B cell (primary cell): Measurements from ENCODE around the gene CCDC116. TPM values are rescaled to one million over a fixed set of nuclear protein-coding genes. Genes with fewer than 3 reads are reported as not detected.

Experiments
- ATAC-seq: fragments of 200-7000 bp; cut with Tn5 transposase; one replicate; pipeline ENCODE4 v1.10.0; 2021; ENCODE audit warnings: low read depth, mild to moderate bottlenecking, moderate number of reproducible peaks, moderate library complexity
- CTCF ChIA-PET: fragments of 350-600 bp; sonication (Branson Sonifier 250); formaldehyde crosslinking; loops from one replicate; lab custom pipeline; 2021; ENCODE audit warnings: antibody characterized with exemption, inconsistent platforms; lab: Charles Lee
- POLR2A ChIA-PET: fragments of 350-600 bp; sonication (Branson Sonifier 250); formaldehyde crosslinking; loops from one replicate; lab custom pipeline; 2021; ENCODE audit warnings: antibody characterized with exemption; lab: Charles Lee
- DNase-seq: peaks from one replicate; pipeline ENCODE4 v3.0.0; 2013
- H2AFZ ChIP-seq: 2 replicates; pipeline ENCODE4 v1.6.1; 2012; ENCODE audit warnings: mild to moderate bottlenecking, low read depth, low read length; ENCODE audit not compliant: insufficient read depth, poor library complexity, severe bottlenecking
- H3K27ac ChIP-seq, 2 donors: 1 replicate in 1 of 2; 2 replicates in 1 of 2; pipeline ENCODE4 v1.5.1; 2012 to 2013; ENCODE audit warnings: low read length in 2 of 2, mild to moderate bottlenecking in 2 of 2, moderate library complexity in 1 of 2
- H3K27me3 ChIP-seq, 4 experiments: fragments of 200-600 bp in 1 of 4; sonication (generic) in 1 of 4; replicated peaks in 1 of 4; 1 replicate in 2 of 4; 2 replicates in 2 of 4; pipeline versions ENCODE4 v1.6.1 to v1.7.0; 2013 to 2016; ENCODE audit warnings: low read length in 3 of 4, mild to moderate bottlenecking in 2 of 4, mixed read lengths in 1 of 4, moderate library complexity in 1 of 4; ENCODE audit not compliant: insufficient read depth in 4 of 4, control insufficient read depth in 3 of 4; ENCODE audit errors: control extremely low read depth in 1 of 4
- H3K36me3 ChIP-seq, 2 experiments: replicated peaks in 1 of 2; 1 replicate in 1 of 2; 2 replicates in 1 of 2; pipeline versions ENCODE4 v1.6.1 to v1.7.1; 2013; ENCODE audit warnings: low read length in 1 of 2; ENCODE audit not compliant: insufficient read depth in 2 of 2, control insufficient read depth in 1 of 2; ENCODE audit errors: control extremely low read depth in 1 of 2, extremely low read depth in 1 of 2
- H3K4me1 ChIP-seq, 2 donors: fragments of 200-600 bp in 1 of 2; sonication (generic) in 1 of 2; 1 replicate in 1 of 2; 2 replicates in 1 of 2; pipeline versions ENCODE4 v1.5.1 to v1.6.1; 2013 to 2017; ENCODE audit warnings: low read length in 2 of 2; ENCODE audit not compliant: control insufficient read depth in 2 of 2, insufficient read depth in 2 of 2
- H3K4me2 ChIP-seq: replicated peaks from 2 replicates; pipeline ENCODE3; 2012; ENCODE audit warnings: mild to moderate bottlenecking, low read depth, low read length; ENCODE audit not compliant: poor library complexity, severe bottlenecking
- H3K4me3 ChIP-seq, 5 experiments: fragments of 200-600 bp in 1 of 5; sonication (generic) in 1 of 5; 1 replicate in 3 of 5; 2 replicates in 2 of 5; pipeline versions ENCODE4 v1.5.1 to v1.7.0; 2011 to 2016; ENCODE audit warnings: low read length in 4 of 5, mild to moderate bottlenecking in 4 of 5, low read depth in 2 of 5, control low read depth in 1 of 5, moderate library complexity in 1 of 5; ENCODE audit not compliant: insufficient read depth in 1 of 5; ENCODE audit errors: control extremely low read depth in 1 of 5, extremely low read depth in 1 of 5
- H3K79me2 ChIP-seq: fragments of 200-600 bp; sonication (generic); one replicate; pipeline ENCODE4 v1.6.0; 2016; ENCODE audit warnings: low read length; ENCODE audit not compliant: control insufficient read depth, insufficient read depth
- H3K9ac ChIP-seq: fragments of 200-600 bp; sonication (generic); 2 replicates; pipeline ENCODE4 v1.6.1; 2017; ENCODE audit warnings: mild to moderate bottlenecking, low read length, moderate library complexity
- H3K9me3 ChIP-seq, 3 donors: one replicate each; pipeline versions ENCODE4 v1.6.1 to v1.7.1; 2013; ENCODE audit warnings: low read length in 2 of 3; ENCODE audit not compliant: control insufficient read depth in 2 of 3, insufficient read depth in 1 of 3; ENCODE audit errors: control extremely low read depth in 1 of 3
- H4K20me1 ChIP-seq: 2 replicates; pipeline ENCODE4 v1.6.0; 2012; ENCODE audit warnings: mild to moderate bottlenecking, low read length; ENCODE audit not compliant: insufficient read depth, control insufficient read depth, poor library complexity, severe bottlenecking
- H3K27ac Mint-ChIP-seq: one replicate; pipeline ENCODE4 v1.8.0; 2021; ENCODE audit warnings: mixed read lengths
- H3K27me3 Mint-ChIP-seq: one replicate; pipeline ENCODE4 v1.8.0; 2021; ENCODE audit warnings: mixed read lengths
- H3K4me1 Mint-ChIP-seq: one replicate; pipeline ENCODE4 v1.8.0; 2021; ENCODE audit warnings: mixed read lengths
- H3K4me3 Mint-ChIP-seq: one replicate; pipeline ENCODE4 v1.8.0; 2021; ENCODE audit warnings: mixed read lengths
- H3K9me3 Mint-ChIP-seq: one replicate; pipeline ENCODE4 v1.8.0; 2022; ENCODE audit warnings: mixed read lengths; ENCODE audit not compliant: insufficient read depth
- CTCF ChIP-seq: fragments of 200-600 bp; IDR thresholded peaks from one replicate; pipeline ENCODE4 v1.8.0; 2022; ENCODE audit warnings: antibody characterized with exemption, mild to moderate bottlenecking
- EZH2 ChIP-seq: IDR thresholded peaks from 2 replicates; pipeline ENCODE4 v1.6.1; 2012; ENCODE audit warnings: borderline replicate concordance, low read depth, mild to moderate bottlenecking, moderate library complexity, low read length; ENCODE audit not compliant: insufficient read depth, poor library complexity, severe bottlenecking
- WGBS: methylation state at CpG from one replicate; pipeline ENCODE4 v1.1.5; 2013; ENCODE audit warnings: missing lambda C conversion rate; ENCODE audit not compliant: insufficient coverage; 5-methylcytosine and 5-hydroxymethylcytosine counted together
- intact Hi-C: fragments of 100-400 bp; cut with micrococcal nuclease; formaldehyde crosslinking; loops from one replicate; pipeline ENCODE4 v1.10.0; 2022
- polyA plus RNA-seq: library from polyadenylated mRNA; depleted of rRNA; stranded (reverse); fragments of >200 nt; gene quantifications from 2 replicates; pipeline ENCODE4 v1.2.3, GENCODE V29; 2012
- total RNA-seq, 2 donors: library from RNA; stranded (reverse); fragments of 120-200 nt in 1 of 2; gene quantifications; 1 replicate in 1 of 2; 2 replicates in 1 of 2; pipeline versions ENCODE4 v1.2.3 to v1.2.4, GENCODE V29; 2013 to 2022

CCDC116 gene
- total and polyA plus RNA-seq, 2 donors (not counting 1 experiment from before 2014, with no cell fraction given) = 0.52 to 0.55 TPM

GRCh38 chr22:21681566-21682370 is 49.2 kb downstream of the CCDC116 start:
- 94% methylated on average over 20 of the region's 24 CpGs for WGBS
- DNase-seq (no peak), ATAC-seq (no peak)
- no peak overlapping the region for H3K9ac ChIP-seq
- no peaks in the 10 kb centered on the region for H3K9me3 ChIP-seq
- TF ChIP-seq EZH2 (no peak), CTCF (no peak)
- no peaks in the 10 kb centered on the region for H3K27me3 ChIP-seq
- Mint-ChIP-seq H3K27me3 (no peaks in the 10 kb centered on the region), H3K9me3 (no peaks in the 10 kb centered on the region), H3K4me3 (no peak overlapping the region), H3K27ac (no peak overlapping the region), H3K4me1 (no peaks in the 10 kb centered on the region)
- no peak overlapping the region for H3K4me2 ChIP-seq
- POLR2A ChIA-PET = interaction anchor here (0.5 kb wide), 1 partner anchor 61 kb away, joined by 4 read pairs; no protein-coding TSS in a partner anchor
- H3K27ac ChIP-seq = no peak overlapping the region
- no peaks in the 10 kb centered on the region for H4K20me1 ChIP-seq
- H3K4me1 ChIP-seq = no peaks in the 10 kb centered on the region
- intact Hi-C loops = no loop called here
- H2AFZ ChIP-seq = no peak overlapping the region
- no peak overlapping the region for H3K4me3 ChIP-seq
- H3K79me2 ChIP-seq = peaks cover 6% of the 10 kb centered on the region
- H3K36me3 ChIP-seq = peaks cover 0 to 55% of the 10 kb centered on the region in 2 experiments
- CTCF ChIA-PET = no interaction called here

GRCh38 chr22:21682385-21683175 is 50.0 kb downstream of the CCDC116 start:
- no peaks in the 10 kb centered on the region for H3K9me3 Mint-ChIP-seq
- H3K27ac ChIP-seq = no peak overlapping the region
- no peaks in the 10 kb centered on the region for H3K27me3 Mint-ChIP-seq
- DNase-seq = no peak
- H3K4me3 ChIP-seq = no peak overlapping the region
- TF ChIP-seq EZH2 (no peak), CTCF (no peak)
- H3K79me2 ChIP-seq = peaks cover 6% of the 10 kb centered on the region
- H3K36me3 ChIP-seq = peaks cover 0 to 62% of the 10 kb centered on the region in 2 experiments
- H3K27ac Mint-ChIP-seq = no peak overlapping the region
- no peak overlapping the region for H3K9ac ChIP-seq
- H3K4me1 Mint-ChIP-seq = no peaks in the 10 kb centered on the region
- H3K27me3 ChIP-seq = no peaks in the 10 kb centered on the region
- 88% methylated on average over 18 of the region's 20 CpGs for WGBS
- no peak for ATAC-seq
- H3K4me2 ChIP-seq = no peak overlapping the region
- no peak overlapping the region for H3K4me3 Mint-ChIP-seq
- no peak overlapping the region for H2AFZ ChIP-seq
- intact Hi-C loops = no loop called here
- POLR2A ChIA-PET = no interaction called here
- H3K4me1 ChIP-seq = no peaks in the 10 kb centered on the region
- no peaks in the 10 kb centered on the region for H4K20me1 ChIP-seq
- CTCF ChIA-PET = no interaction called here
- H3K9me3 ChIP-seq = no peaks in the 10 kb centered on the region
